GM12878 (cell line): ENCODE results near the gene FGF11. TPM values are rescaled to one million over a fixed set of nuclear protein-coding genes. Genes with fewer than 3 reads are reported as not detected.

Experiments used
- ATAC-seq: fragments of 200-7000 bp; cut with Tn5 transposase; 3 replicates; pipeline ENCODE4 v1.9.1; 2020; ENCODE audit warnings: mild to moderate bottlenecking, moderate library complexity
- BruUV-seq: library from RNA; stranded (reverse); fragments of 400-500 nt; replicated peaks from 2 replicates; lab custom pipeline; 2021; lab: Mats Ljungman, UMichigan
- CTCF ChIA-PET: fragments of 300-600 bp; sonication (Branson Sonifier 250); formaldehyde crosslinking; extraction: SDS; loops from one replicate; lab custom pipeline; 2021; ENCODE audit warnings: inconsistent platforms; lab: Yijun Ruan, JAX
- POLR2A ChIA-PET: fragments of 350-600 bp; formaldehyde crosslinking; extraction: SDS; loops from one replicate; lab custom pipeline; 2021; ENCODE audit warnings: inconsistent platforms; lab: Charles Lee
- RAD21 ChIA-PET: fragments of 300-600 bp; sonication (Branson Sonifier 250); formaldehyde crosslinking; loops from one replicate; lab custom pipeline; 2023; ENCODE audit warnings: antibody characterized with exemption; ENCODE audit not compliant: unreplicated experiment; lab: Charles Lee
- SMC1A ChIA-PET: fragments of 300-600 bp; sonication (Branson Sonifier 250); formaldehyde crosslinking; loops from one replicate; lab custom pipeline; 2023; ENCODE audit not compliant: unreplicated experiment, uncharacterized antibody; lab: Charles Lee
- DNase-seq: peaks from one replicate; pipeline ENCODE4 v3.0.0-alpha.2; 2011; ENCODE audit warnings: low read depth, low spot score
- FAIRE-seq: peaks from 3 replicates; lab custom pipeline; 2011; peaks lifted over from hg19 to GRCh38; lab: Jason Lieb, UNC
- H2AFZ ChIP-seq: 2 replicates; pipeline ENCODE4 v1.6.0; 2011; ENCODE audit warnings: low read depth, low read length, control low read depth; ENCODE audit not compliant: control insufficient read depth
- H3K27ac ChIP-seq: 2 replicates; pipeline ENCODE4 v1.5.1; 2011; ENCODE audit warnings: control low read depth; ENCODE audit not compliant: control insufficient read depth, insufficient read depth
- H3K27me3 ChIP-seq, 2 experiments: replicated peaks in 1 of 2; 2 replicates each; pipeline versions ENCODE4 v1.6.0 to v1.6.1; 2011; ENCODE audit warnings: low read length in 1 of 2; ENCODE audit not compliant: control insufficient read depth in 2 of 2, insufficient read depth in 2 of 2
- H3K36me3 ChIP-seq, 2 experiments: 2 replicates each; pipeline ENCODE4 v1.5.1; 2011; ENCODE audit warnings: low read length in 1 of 2; ENCODE audit not compliant: control insufficient read depth in 2 of 2, insufficient read depth in 2 of 2
- H3K4me1 ChIP-seq: 2 replicates; pipeline ENCODE4 v1.6.1; 2011; ENCODE audit warnings: mild to moderate bottlenecking, low read length, moderate library complexity, mixed read lengths; ENCODE audit not compliant: control insufficient read depth, insufficient read depth
- H3K4me2 ChIP-seq: 2 replicates; pipeline ENCODE4 v1.6.0; 2011; ENCODE audit warnings: control low read depth; ENCODE audit not compliant: control insufficient read depth, insufficient read depth
- H3K4me3 ChIP-seq: fragments of 200-600 bp; sonication (generic); 2 replicates; pipeline ENCODE4 v1.5.1; 2016
- H3K79me2 ChIP-seq: 2 replicates; pipeline ENCODE4 v1.6.0; 2011; ENCODE audit warnings: low read length; ENCODE audit not compliant: control insufficient read depth, insufficient read depth
- H3K9ac ChIP-seq: 2 replicates; pipeline ENCODE4 v1.8.0; 2011; ENCODE audit warnings: low read length, control low read depth, mixed read lengths; ENCODE audit not compliant: control insufficient read depth, insufficient read depth
- H3K9me3 ChIP-seq: replicated peaks from 3 replicates; pipeline ENCODE4 v1.5.1; 2011; ENCODE audit warnings: mild to moderate bottlenecking, low read length; ENCODE audit not compliant: control insufficient read depth, insufficient read depth
- H4K20me1 ChIP-seq: 2 replicates; pipeline ENCODE4 v1.6.0; 2011; ENCODE audit not compliant: control insufficient read depth, insufficient read depth
- BCL3 ChIP-seq: IDR thresholded peaks from 2 replicates; pipeline ENCODE4 v1.6.1; 2011; ENCODE audit warnings: borderline replicate concordance, low read depth, mild to moderate bottlenecking, moderate library complexity, low read length; ENCODE audit not compliant: insufficient read depth, poor library complexity, severe bottlenecking
- E4F1 ChIP-seq: fragments of 450-650 bp; IDR thresholded peaks from 2 replicates; pipeline ENCODE4 v1.6.1; 2018; ENCODE audit warnings: borderline replicate concordance, mild to moderate bottlenecking; ENCODE audit not compliant: partially characterized antibody
- IRF3 ChIP-seq: fragments of 450-650 bp; IDR thresholded peaks from 2 replicates; pipeline ENCODE4 v1.6.1; 2014; ENCODE audit warnings: mild to moderate bottlenecking
- MAX ChIP-seq: IDR thresholded peaks from 2 replicates; pipeline ENCODE4 v1.6.1; 2012; ENCODE audit warnings: low read depth, low read length, improper control_type of control experiment
- POLR2AphosphoS5 ChIP-seq: IDR thresholded peaks from 2 replicates; pipeline ENCODE4 v1.6.1; 2011; ENCODE audit warnings: mild to moderate bottlenecking, low read length, inconsistent platforms
- RBBP5 ChIP-seq: fragments of 200-600 bp; sonication (generic); conservative IDR thresholded peaks from 2 replicates; pipeline ENCODE4 v1.6.1; 2016
- REST ChIP-seq: IDR thresholded peaks from 2 replicates; pipeline ENCODE4 v1.6.1; 2012; ENCODE audit warnings: mild to moderate bottlenecking, low read depth, low read length
- USF1 ChIP-seq: IDR thresholded peaks from 2 replicates; pipeline ENCODE4 v1.6.1; 2011; ENCODE audit warnings: borderline replicate concordance, low read depth, mild to moderate bottlenecking, moderate library complexity, mixed read lengths, low read length; ENCODE audit not compliant: insufficient read depth; ENCODE audit errors: extremely low read length
- YY1 ChIP-seq: IDR thresholded peaks from 2 replicates; pipeline ENCODE4 v1.6.1; 2011; ENCODE audit warnings: low read depth, mild to moderate bottlenecking, low read length
- WGBS: methylation state at CpG from one replicate; pipeline ENCODE4 v1.1.6; 2016; ENCODE audit warnings: low lambda C conversion rate; ENCODE audit not compliant: insufficient replicate concordance, insufficient coverage; ENCODE audit errors: missing lambda C conversion rate; 5-methylcytosine and 5-hydroxymethylcytosine counted together
- in situ Hi-C: fragments of 300-500 bp; cut with MboI; formaldehyde crosslinking; loops from 9 replicates; pipeline ENCODE4 v1.14.3; 2018; ENCODE audit warnings: mixed read lengths
- intact Hi-C: fragments of 100-400 bp; cut with micrococcal nuclease; formaldehyde crosslinking; loops from one replicate; pipeline ENCODE4 v1.14.2; 2022; ENCODE audit not compliant: unreplicated experiment
- polyA plus RNA-seq, 11 experiments: library from polyadenylated mRNA; depleted of rRNA in 4 of 11; unstranded in 6 of 11; stranded (reverse) in 5 of 11; fragments of >200 nt; fragmentation: Nextera tagmentation in 4 of 11; fragmentation: Illumina TruSeq in 1 of 11; extraction: Ambion mirVana in 4 of 11; extraction: Trizol in 1 of 11; gene quantifications; 1 replicate in 1 of 11; 2 replicates in 10 of 11; pipeline versions ENCODE4 v1.2.1 to v1.2.3, GENCODE V29; 2011 to 2016; ENCODE audit warnings: inconsistent platforms in 2 of 11, missing spikeins in 2 of 11, low read depth in 1 of 11
- total RNA-seq, 4 experiments: library from RNA; depleted of rRNA in 3 of 4; stranded (reverse); fragments of >200 nt in 3 of 4; fragmentation: Illumina TruSeq in 1 of 4; extraction: Trizol in 1 of 4; gene quantifications; 2 replicates each; pipeline versions ENCODE4 v1.2.1 to v1.2.3, GENCODE V29; 2013 to 2021

The FGF11 gene
- total and polyA plus RNA-seq, 10 of the 15 experiments (the other 5 are each of a cell fraction or from before 2014, with no cell fraction given), result 0.69 to 21.1 (median 2.6) TPM

- TF ChIP-seq BCL3 (no peak), REST (no peak)
Measured at GRCh38 chr17:7425756-7426155, 13.6 kb upstream of the FGF11 start (continued).

GRCh38 chr17:7426203-7426863 lies 13.0 kb upstream of the FGF11 start:
- FAIRE-seq (no peak), ATAC-seq (no peak), DNase-seq (no peak)
- no peaks in the 10 kb centered on the region; a peak in 1 of 4 replicates for H3K27me3 ChIP-seq
- ChIA-PET POLR2A (no interaction called here), CTCF (interaction anchor here (0.8 kb wide), 1 partner anchor 70 kb away, joined by 3 read pairs; no protein-coding TSS in a partner anchor), SMC1A (no interaction called here), RAD21 (no interaction called here)
- intact Hi-C loops (no loop called here), in situ Hi-C loops (no loop called here)
- H3K4me1 ChIP-seq, result no peaks in the 10 kb centered on the region
- no peaks in the 10 kb centered on the region for H3K79me2 ChIP-seq
- H2AFZ ChIP-seq, result no peak overlapping the region
- H3K4me2 ChIP-seq, result no peak overlapping the region
- H3K27ac ChIP-seq, result no peak overlapping the region
- H3K9me3 ChIP-seq, result no peaks in the 10 kb centered on the region
- H3K9ac ChIP-seq, result no peak overlapping the region
- no peaks in the 10 kb centered on the region for H3K36me3 ChIP-seq
- H4K20me1 ChIP-seq, result no peaks in the 10 kb centered on the region
- H3K4me3 ChIP-seq, result no peak overlapping the region
- WGBS, result 67% methylated on average over 33 of the region's 33 CpGs
- no TSS peak for BruUV-seq
- TF ChIP-seq POLR2AphosphoS5 (no peak), USF1 (no peak), RBBP5 (no peak), IRF3 (no peak), E4F1 (no peak), YY1 (no peak), MAX (no peak)
